22Rv1 (cell line): ENCODE data around the gene TMEM259.

Experiments used
- ZFX ChIP-seq: fragments of 450-650 bp; IDR thresholded peaks from 2 replicates; pipeline ENCODE4 v1.6.1; 2017; ENCODE audit warnings: antibody characterized with exemption, borderline replicate concordance
- TF ChIP-seq, protein P1 (sequence below): fragments of 450-650 bp; IDR thresholded peaks from 2 replicates; pipeline ENCODE4 v1.5.1; 2017; ENCODE audit warnings: mild to moderate bottlenecking

DNA sequence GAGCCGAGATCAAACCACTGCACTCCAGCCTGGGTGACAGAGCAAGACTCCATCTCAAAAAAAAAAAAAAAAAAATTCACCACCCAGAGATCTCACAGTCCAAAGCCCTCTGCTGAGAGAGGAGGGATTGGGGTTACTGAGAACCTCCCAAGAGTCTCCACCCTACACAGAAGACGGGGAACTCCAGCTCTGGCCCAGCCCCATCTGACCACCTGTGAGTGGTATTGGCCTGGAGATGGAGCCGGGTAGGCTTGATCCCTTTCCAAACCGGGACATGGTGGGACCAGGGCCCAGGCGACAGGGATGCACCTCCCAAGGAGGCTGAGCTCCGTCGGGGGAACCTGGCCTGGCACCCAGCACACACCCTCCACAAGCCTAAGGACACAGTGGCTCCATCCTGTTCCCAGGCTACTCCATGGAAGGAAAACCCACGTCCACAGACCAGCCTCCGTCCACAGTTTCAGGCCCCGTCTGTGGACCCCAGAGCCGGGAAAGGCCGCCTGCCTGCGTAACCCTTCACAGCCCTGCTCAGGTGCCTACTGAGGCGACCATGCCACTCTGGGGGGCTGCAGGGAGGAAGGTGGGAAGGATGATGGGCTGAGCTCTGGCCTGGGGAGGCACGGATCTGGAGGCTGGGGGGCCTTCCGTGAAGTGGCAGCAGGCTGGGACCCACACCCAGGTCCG, 1.8 kb downstream of the TMEM259 start:
- TF ChIP-seq, protein P1, sequence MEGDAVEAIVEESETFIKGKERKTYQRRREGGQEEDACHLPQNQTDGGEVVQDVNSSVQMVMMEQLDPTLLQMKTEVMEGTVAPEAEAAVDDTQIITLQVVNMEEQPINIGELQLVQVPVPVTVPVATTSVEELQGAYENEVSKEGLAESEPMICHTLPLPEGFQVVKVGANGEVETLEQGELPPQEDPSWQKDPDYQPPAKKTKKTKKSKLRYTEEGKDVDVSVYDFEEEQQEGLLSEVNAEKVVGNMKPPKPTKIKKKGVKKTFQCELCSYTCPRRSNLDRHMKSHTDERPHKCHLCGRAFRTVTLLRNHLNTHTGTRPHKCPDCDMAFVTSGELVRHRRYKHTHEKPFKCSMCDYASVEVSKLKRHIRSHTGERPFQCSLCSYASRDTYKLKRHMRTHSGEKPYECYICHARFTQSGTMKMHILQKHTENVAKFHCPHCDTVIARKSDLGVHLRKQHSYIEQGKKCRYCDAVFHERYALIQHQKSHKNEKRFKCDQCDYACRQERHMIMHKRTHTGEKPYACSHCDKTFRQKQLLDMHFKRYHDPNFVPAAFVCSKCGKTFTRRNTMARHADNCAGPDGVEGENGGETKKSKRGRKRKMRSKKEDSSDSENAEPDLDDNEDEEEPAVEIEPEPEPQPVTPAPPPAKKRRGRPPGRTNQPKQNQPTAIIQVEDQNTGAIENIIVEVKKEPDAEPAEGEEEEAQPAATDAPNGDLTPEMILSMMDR: no peak
- TF ChIP-seq ZFX: no peak
